Esophagus squamous epithelium (tissue), 4 donors: Measurements from ENCODE around the gene MYO1D.

Experiments used
- POLR2A ChIP-seq, 4 donors: fragments of 450-650 bp; IDR thresholded peaks; one replicate each; pipeline ENCODE4 v1.6.1; 2017; ENCODE audit warnings: antibody characterized with exemption in 4 of 4, mild to moderate bottlenecking in 4 of 4, moderate library complexity in 3 of 4
- TF ChIP-seq, protein P1 (sequence below), 6 experiments: fragments of 450-650 bp in 4 of 6; fragments of 200-600 bp in 2 of 6; sonication (generic) in 2 of 6; IDR thresholded peaks; one replicate each; pipeline ENCODE4 v1.5.1; 2016 to 2019; ENCODE audit warnings: antibody characterized with exemption in 6 of 6, mild to moderate bottlenecking in 4 of 6, moderate library complexity in 4 of 6

DNA sequence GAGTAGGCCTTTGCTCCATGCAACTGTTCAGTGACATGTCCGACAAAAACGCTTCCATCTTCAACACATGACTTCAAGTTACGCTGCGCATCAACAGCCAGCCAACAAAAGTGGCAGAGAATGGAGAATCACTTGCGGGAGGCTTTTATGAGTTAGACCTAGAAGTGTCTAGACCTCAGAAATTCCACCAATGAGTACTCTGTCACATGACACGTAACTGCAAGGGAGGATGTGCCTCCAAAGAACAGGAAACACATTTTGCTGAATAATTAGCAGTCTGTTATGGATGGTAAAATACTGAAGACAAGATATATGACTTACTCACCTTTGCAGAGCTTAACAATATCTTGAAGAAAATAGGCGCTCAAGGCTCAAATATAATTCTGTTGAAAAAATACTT lies 62.1 kb downstream of the MYO1D start:
- TF ChIP-seq, protein P1, sequence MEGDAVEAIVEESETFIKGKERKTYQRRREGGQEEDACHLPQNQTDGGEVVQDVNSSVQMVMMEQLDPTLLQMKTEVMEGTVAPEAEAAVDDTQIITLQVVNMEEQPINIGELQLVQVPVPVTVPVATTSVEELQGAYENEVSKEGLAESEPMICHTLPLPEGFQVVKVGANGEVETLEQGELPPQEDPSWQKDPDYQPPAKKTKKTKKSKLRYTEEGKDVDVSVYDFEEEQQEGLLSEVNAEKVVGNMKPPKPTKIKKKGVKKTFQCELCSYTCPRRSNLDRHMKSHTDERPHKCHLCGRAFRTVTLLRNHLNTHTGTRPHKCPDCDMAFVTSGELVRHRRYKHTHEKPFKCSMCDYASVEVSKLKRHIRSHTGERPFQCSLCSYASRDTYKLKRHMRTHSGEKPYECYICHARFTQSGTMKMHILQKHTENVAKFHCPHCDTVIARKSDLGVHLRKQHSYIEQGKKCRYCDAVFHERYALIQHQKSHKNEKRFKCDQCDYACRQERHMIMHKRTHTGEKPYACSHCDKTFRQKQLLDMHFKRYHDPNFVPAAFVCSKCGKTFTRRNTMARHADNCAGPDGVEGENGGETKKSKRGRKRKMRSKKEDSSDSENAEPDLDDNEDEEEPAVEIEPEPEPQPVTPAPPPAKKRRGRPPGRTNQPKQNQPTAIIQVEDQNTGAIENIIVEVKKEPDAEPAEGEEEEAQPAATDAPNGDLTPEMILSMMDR (IDR thresholded peaks at IDR 0.05), result no peak
- TF ChIP-seq POLR2A (IDR thresholded peaks at IDR 0.05), result no peak
